Psoas muscle (tissue), 8 donors: ENCODE data around the gene ZC3H12A. TPM values are rescaled to one million over a fixed set of nuclear protein-coding genes. Genes with fewer than 3 reads are reported as not detected.

Experiments used
- ATAC-seq, 4 donors: fragments of 200-7000 bp; cut with Tn5 transposase; one replicate each; pipeline ENCODE4 v1.9.1; 2020; ENCODE audit warnings: moderate library complexity in 3 of 4, mild to moderate bottlenecking in 2 of 4
- DNase-seq, 2 donors: peaks; one replicate each; pipeline ENCODE4 v3.0.0-alpha.2; 2020
- H3K27ac ChIP-seq: fragments of 200-600 bp; one replicate; pipeline ENCODE4 v1.8.0; 2022
- H3K27me3 ChIP-seq, 3 donors: fragments of 200-600 bp in 1 of 3; one replicate each; pipeline versions ENCODE4 v1.6.1 to v1.8.0; 2013 to 2022; ENCODE audit warnings: low read length in 2 of 3, mild to moderate bottlenecking in 2 of 3, moderate library complexity in 1 of 3; ENCODE audit not compliant: insufficient read depth in 3 of 3
- H3K36me3 ChIP-seq, 2 donors: fragments of 200-600 bp in 1 of 2; one replicate each; pipeline versions ENCODE4 v1.6.1 to v1.8.0; 2013 to 2022; ENCODE audit warnings: low read depth in 1 of 2, mild to moderate bottlenecking in 1 of 2, moderate library complexity in 1 of 2; ENCODE audit not compliant: insufficient read depth in 1 of 2
- H3K4me1 ChIP-seq: fragments of 200-600 bp; one replicate; pipeline ENCODE4 v1.8.0; 2022
- H3K4me3 ChIP-seq: fragments of 200-600 bp; one replicate; pipeline ENCODE4 v1.8.0; 2022; ENCODE audit warnings: mild to moderate bottlenecking
- H3K9me3 ChIP-seq: fragments of 200-600 bp; one replicate; pipeline ENCODE4 v1.8.0; 2022
- WGBS, 3 donors: extraction: QIAGEN DNeasy Blood & Tissue Kit; methylation state at CpG; one replicate each; pipeline versions ENCODE4 v1.1.6 to v1.1.7; 2013; 5-methylcytosine and 5-hydroxymethylcytosine counted together
- intact Hi-C, 2 donors: fragments of 100-400 bp; cut with DNase I; formaldehyde crosslinking; loops; one replicate each; pipeline versions ENCODE4 v1.11.0 to v1.14.2; 2022
- polyA plus RNA-seq, 3 donors: library from polyadenylated mRNA; stranded (reverse); fragments of 200-250 nt; gene quantifications; one replicate each; pipeline ENCODE4 v1.2.3, GENCODE V29; 2013
- total RNA-seq, 4 donors: library from RNA; stranded (reverse); fragmentation: NEBNext Ultra II Directional in 2 of 4; extraction: Animal tissue kit (Norgen Biotek cat#: 25700) in 2 of 4; gene quantifications; one replicate each; pipeline versions ENCODE4 v1.2.1 to v1.2.4, GENCODE V29; 2021 to 2023
- TF ChIP-seq, protein P1 (sequence below): fragments of 200-600 bp; IDR thresholded peaks from one replicate; pipeline ENCODE4 v1.8.0; 2022; ENCODE audit warnings: antibody characterized with exemption
- donor health status: healthy with polysubstance abuse.
- donor health status: DM: no; HTN: no; CAD: no; lungs with moderate emphysema.
- donor health status: Bipolar disorder and iron deficiency.
- donor health status: healthy.
- donor health status: DM: yes; HTN: yes; CAD: no.
- donor health status: DM: no; HTN: no; CAD: no.
- donor health status: DM: no; HTN: no; CAD: no.
- donor health status: DM: yes; HTN: yes; CAD: no.

ZC3H12A gene
- total and polyA plus RNA-seq, 7 donors, result 1.9 to 30.2 (median 13.5) TPM

DNA sequence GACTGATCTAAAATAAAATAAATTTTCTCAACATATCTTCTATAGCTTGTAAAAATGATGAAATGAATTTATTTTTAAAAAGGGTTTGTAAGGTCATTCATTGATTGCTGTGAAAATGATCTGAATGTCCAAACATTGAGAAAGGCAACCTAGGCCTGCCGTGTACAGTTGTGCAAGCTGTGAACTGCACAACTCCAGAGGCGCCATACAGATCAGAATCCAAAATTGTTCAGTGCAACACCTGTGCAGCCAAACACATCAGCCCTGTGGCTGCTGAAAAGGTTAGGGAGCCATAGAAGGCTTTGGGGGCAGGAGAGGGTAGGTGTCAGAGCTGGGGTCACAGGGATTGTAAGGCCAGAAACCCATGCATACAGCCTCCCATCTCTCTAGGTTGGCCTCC is 9.9 kb upstream of the ZC3H12A start:
- DNase-seq, result no peak
- H3K36me3 ChIP-seq, result no peaks in the 10 kb centered on the region
- TF ChIP-seq, protein P1, sequence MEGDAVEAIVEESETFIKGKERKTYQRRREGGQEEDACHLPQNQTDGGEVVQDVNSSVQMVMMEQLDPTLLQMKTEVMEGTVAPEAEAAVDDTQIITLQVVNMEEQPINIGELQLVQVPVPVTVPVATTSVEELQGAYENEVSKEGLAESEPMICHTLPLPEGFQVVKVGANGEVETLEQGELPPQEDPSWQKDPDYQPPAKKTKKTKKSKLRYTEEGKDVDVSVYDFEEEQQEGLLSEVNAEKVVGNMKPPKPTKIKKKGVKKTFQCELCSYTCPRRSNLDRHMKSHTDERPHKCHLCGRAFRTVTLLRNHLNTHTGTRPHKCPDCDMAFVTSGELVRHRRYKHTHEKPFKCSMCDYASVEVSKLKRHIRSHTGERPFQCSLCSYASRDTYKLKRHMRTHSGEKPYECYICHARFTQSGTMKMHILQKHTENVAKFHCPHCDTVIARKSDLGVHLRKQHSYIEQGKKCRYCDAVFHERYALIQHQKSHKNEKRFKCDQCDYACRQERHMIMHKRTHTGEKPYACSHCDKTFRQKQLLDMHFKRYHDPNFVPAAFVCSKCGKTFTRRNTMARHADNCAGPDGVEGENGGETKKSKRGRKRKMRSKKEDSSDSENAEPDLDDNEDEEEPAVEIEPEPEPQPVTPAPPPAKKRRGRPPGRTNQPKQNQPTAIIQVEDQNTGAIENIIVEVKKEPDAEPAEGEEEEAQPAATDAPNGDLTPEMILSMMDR, result no peak
- H3K4me3 ChIP-seq, result no peak overlapping the region
- intact Hi-C loops, result no loop called here
- H3K27ac ChIP-seq, result no peak overlapping the region
- 51 to 96% (median 70%) methylated on average over 2 of the region's 2 CpGs for WGBS, 3 donors
- H3K27me3 ChIP-seq, result no peaks in the 10 kb centered on the region
- no peaks in the 10 kb centered on the region for H3K9me3 ChIP-seq
- H3K4me1 ChIP-seq, result peaks cover 20% of the 10 kb centered on the region
- ATAC-seq, result no peak

DNA sequence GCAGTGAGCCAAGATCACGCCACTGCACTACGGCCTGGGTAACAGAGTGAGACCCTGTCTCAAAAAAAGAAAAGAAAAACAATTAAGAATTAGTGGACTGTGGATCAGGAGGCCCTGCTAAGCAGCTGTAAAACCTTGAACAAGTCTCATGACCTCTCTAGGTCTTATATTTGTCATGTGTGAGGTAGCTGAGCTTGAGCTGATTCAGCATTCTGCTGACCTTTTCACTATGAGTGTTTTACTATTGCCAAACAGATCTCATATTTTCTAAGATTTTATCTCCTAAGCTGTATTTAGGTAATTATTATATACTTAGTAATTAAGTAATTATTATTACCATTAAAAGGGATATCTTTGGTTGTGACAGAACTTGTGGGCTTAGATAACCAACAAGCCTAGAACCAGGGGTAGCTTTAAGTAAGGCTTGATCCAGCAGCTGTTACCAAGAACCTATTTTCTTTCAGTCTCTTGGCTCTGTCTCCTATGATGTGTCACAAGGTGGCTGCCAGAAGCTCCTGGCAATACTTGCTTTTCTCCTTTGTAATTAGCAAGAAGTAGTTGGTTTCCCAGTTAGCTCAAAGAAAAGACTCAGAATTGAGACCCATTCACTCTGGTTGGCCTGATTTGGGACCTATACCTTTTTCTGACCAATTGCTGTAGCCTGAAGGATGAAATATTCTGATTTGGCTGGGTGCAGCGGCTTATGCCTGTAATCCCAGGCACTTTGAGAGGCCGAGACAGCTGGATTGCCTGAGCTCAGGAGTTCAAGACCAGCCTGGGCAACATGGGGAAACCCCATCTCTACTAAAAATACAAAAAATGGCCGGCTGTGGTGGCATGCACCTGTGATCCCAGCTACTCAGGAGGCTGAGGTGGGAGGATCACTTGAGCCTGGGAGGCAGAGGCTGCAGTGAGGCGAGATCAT is 8.5 kb upstream of the ZC3H12A start:
- intact Hi-C loops, result no loop called here
- Histone ChIP-seq H3K9me3 (no peaks in the 10 kb centered on the region), H3K4me1 (peaks cover 23% of the 10 kb centered on the region), H3K4me3 (no peak overlapping the region), H3K27me3 (no peaks in the 10 kb centered on the region), H3K36me3 (no peaks in the 10 kb centered on the region), H3K27ac (peak overlapping the region; percentile 83)
- ATAC-seq, result peak; percentile 86 to 97 (median 93)
- TF ChIP-seq, protein P1, result no peak
- 61 to 80% (median 62%) methylated on average over 6 of the region's 6 CpGs for WGBS, 3 donors
- DNase-seq, result no peak

DNA sequence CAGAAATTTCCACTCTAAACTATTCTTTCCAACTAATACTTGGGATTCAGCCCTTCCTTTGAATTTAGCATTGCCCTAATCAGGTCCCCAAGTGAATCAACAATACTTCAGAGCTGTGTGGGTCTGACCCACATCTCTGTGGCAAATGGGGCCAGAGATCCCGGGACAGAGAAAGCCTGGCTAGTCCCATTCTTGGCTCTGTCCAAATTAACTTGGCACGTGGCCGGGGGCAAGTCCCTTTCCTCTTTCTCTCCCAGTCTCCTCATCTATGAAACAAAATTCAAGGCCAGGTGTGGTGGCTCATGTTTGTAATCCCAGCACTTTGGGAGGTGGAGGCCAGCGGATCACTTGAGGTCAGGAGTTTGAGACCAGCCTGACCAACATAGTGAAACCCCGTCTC is 6.3 kb upstream of the ZC3H12A start:
- H3K4me3 ChIP-seq, result no peak overlapping the region
- WGBS, 3 donors, result 67 to 78% (median 71%) methylated on average over 5 of the region's 5 CpGs
- H3K4me1 ChIP-seq, result peaks cover 39% of the 10 kb centered on the region
- H3K27me3 ChIP-seq, result no peaks in the 10 kb centered on the region
- no peak overlapping the region for H3K27ac ChIP-seq
- intact Hi-C loops, result no loop called here
- H3K9me3 ChIP-seq, result no peaks in the 10 kb centered on the region
- no peak for ATAC-seq
- no peaks in the 10 kb centered on the region for H3K36me3 ChIP-seq
- DNase-seq, result no peak
- TF ChIP-seq, protein P1, result no peak

DNA sequence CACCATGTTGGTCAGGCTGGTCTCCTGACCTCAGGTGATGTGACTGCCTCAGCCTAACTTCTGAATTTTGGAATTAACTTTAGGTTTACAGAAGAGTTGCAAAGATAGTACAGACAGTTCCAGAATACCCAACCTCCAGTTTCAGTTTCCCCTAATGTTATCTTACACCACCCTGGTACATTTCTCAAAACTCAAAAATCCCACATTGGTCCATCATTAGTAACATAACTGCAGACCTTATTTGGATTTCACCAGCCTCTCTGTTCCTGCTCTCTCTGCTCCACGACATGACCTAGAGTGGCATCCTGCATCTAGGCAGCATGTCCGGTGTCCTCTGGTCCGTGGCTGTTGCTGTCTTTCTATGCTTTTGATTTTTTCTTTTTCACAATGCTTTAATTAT is 5.0 kb upstream of the ZC3H12A start:
- WGBS, 3 donors, result 73 to 81% (median 77%) methylated on average over 3 of the region's 3 CpGs
- Histone ChIP-seq H3K36me3 (no peaks in the 10 kb centered on the region), H3K4me3 (no peak overlapping the region), H3K27ac (no peak overlapping the region), H3K9me3 (no peaks in the 10 kb centered on the region), H3K4me1 (peaks cover 40% of the 10 kb centered on the region), H3K27me3 (no peaks in the 10 kb centered on the region)
- no peak for DNase-seq
- TF ChIP-seq, protein P1, result no peak
- no peak for ATAC-seq
- intact Hi-C loops, result no loop called here
